ENCODE measurements around the gene P2RY2.

The P2RY2 gene

DNA sequence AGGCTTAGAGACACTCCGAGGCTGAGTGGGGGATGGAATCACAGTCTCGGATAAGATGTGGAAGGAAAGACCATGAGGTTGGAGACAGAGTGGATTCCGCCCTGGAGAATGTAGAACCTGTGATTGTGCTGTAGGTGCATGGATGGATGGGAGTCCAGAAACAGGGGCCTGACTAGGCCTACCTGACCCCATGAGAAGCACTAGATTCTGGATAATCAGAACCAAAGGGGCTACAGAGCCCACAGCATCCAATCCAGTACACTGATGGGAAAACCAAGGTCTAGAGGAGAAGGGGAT, 43.6 kb upstream of the P2RY2 start:
- DNase-seq (ENCODE audit: low read depth): no peak
- TF ChIP-seq, protein P1, sequence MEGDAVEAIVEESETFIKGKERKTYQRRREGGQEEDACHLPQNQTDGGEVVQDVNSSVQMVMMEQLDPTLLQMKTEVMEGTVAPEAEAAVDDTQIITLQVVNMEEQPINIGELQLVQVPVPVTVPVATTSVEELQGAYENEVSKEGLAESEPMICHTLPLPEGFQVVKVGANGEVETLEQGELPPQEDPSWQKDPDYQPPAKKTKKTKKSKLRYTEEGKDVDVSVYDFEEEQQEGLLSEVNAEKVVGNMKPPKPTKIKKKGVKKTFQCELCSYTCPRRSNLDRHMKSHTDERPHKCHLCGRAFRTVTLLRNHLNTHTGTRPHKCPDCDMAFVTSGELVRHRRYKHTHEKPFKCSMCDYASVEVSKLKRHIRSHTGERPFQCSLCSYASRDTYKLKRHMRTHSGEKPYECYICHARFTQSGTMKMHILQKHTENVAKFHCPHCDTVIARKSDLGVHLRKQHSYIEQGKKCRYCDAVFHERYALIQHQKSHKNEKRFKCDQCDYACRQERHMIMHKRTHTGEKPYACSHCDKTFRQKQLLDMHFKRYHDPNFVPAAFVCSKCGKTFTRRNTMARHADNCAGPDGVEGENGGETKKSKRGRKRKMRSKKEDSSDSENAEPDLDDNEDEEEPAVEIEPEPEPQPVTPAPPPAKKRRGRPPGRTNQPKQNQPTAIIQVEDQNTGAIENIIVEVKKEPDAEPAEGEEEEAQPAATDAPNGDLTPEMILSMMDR (IDR thresholded peaks at IDR 0.05; ENCODE audit: insufficient read depth, low read depth, low read length, missing control alignments): no peak
- no peak overlapping the region for H3K4me3 ChIP-seq (ENCODE audit: low read depth, low read length)

DNA sequence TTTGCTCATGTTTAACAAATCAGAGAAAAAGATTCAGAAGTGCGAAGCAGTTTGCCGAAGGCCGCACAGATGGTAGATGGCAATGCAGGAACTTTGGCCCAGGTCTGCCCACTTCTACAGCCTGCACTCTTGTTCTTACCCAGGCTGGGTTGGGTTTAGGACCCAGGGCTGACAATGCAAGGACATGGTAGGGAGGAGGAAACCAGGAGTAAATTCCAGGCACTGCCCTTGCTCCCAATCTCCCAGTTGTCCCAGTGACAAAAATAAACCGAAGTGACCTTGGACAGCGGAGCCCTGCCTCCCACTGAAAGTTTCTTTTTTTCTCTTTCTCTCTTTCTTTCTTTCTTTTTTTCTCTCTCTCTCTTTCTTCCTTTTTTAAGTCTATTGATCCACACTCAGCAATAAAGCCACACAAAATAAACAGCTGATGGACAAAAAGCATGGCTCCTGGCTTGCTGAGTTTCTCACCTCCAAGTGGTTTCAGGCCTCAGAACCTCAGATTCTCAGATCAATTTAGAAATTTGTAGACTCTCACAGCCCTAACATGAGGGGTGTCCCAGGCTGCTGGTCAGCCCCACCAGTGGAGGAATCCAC, 42.4 kb upstream of the P2RY2 start:
- no peak for DNase-seq (ENCODE audit: low read depth)
- TF ChIP-seq, protein P1 (IDR thresholded peaks at IDR 0.05; ENCODE audit: insufficient read depth, low read depth, low read length, missing control alignments): no peak
- H3K4me3 ChIP-seq (ENCODE audit: low read depth, low read length): no peak overlapping the region

DNA sequence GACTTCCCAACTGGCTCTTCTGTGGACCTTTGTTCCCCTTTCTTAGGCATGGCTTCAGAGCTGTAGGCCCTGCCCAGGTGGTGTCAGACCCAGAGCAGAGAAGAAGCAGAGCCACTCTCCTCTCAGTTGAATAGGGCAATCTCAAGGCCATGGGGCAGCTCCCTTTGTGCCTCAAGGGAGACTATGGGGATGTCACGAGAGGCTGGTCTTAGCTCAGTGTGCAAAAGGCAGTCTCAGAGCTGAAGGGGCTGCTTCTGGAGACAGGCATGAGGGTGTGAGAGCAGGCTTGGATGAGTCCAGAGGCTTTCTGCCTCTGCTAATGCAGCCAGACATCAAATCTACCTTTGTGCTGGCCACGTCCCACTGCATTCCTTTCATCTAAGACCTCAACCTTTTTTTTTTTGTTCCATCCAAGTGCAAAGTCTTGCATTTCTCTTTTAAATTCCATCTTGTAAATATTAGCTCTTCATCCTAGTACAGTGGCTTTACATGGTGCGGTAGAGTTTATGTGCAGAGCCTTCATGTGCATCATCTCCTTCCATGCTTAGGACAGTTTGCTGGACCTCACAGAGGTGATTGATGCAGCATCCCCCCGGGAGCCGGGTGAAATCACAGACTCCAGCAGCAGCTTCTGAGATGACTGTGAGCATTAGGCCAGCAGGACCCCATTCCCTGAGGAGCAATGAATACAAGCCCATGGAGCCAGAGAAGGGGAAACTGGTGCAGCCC, 41.8 kb upstream of the P2RY2 start:
- TF ChIP-seq, protein P1 (IDR thresholded peaks at IDR 0.05; ENCODE audit: insufficient read depth, low read depth, low read length, missing control alignments): no peak
- no peak overlapping the region for H3K4me3 ChIP-seq (ENCODE audit: low read depth, low read length)
- peak; percentile 34 for DNase-seq (ENCODE audit: low read depth)

DNA sequence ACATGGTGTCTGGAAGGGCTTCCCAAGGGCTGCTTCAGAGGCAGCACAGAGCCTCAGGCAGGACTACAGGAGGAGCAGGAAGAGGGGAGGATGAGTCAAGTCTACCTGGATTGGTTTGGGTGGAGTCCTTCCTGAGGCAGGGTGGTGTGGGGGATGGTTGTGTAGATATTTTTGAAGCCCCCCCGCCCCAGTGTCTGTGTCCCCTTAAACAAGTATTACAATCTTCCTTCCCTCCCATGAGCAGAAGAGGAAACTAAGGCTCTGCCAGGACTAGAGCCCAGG, 41.3 kb upstream of the P2RY2 start:
- H3K4me3 ChIP-seq (ENCODE audit: low read depth, low read length): no peak overlapping the region
- no peak for DNase-seq (ENCODE audit: low read depth)
- TF ChIP-seq, protein P1 (IDR thresholded peaks at IDR 0.05; ENCODE audit: insufficient read depth, low read depth, low read length, missing control alignments): no peak

DNA sequence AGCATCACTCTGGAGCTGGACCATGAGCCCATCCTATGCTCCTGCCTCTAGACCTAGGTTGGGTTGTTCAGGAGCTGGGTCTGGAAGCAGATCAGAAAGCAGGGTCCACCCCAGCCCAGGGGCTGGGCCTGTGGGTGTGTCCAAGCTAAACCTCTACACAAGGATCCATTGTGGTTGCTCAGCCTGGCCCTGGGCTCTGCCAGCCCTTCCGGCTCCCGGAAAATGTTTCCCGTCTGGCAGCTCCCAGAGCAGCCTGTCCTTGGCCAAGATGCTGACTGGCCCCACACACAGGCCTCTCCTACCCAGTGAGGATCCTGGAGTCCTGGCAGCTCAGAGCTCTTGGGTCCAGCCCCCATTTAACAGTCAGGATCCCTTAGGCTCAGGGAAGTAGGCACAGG, 40.7 kb upstream of the P2RY2 start:
- no peak for DNase-seq (ENCODE audit: low read depth)
- TF ChIP-seq, protein P1 (IDR thresholded peaks at IDR 0.05; ENCODE audit: insufficient read depth, low read depth, low read length, missing control alignments): no peak
- no peak overlapping the region for H3K4me3 ChIP-seq (ENCODE audit: low read depth, low read length)

DNA sequence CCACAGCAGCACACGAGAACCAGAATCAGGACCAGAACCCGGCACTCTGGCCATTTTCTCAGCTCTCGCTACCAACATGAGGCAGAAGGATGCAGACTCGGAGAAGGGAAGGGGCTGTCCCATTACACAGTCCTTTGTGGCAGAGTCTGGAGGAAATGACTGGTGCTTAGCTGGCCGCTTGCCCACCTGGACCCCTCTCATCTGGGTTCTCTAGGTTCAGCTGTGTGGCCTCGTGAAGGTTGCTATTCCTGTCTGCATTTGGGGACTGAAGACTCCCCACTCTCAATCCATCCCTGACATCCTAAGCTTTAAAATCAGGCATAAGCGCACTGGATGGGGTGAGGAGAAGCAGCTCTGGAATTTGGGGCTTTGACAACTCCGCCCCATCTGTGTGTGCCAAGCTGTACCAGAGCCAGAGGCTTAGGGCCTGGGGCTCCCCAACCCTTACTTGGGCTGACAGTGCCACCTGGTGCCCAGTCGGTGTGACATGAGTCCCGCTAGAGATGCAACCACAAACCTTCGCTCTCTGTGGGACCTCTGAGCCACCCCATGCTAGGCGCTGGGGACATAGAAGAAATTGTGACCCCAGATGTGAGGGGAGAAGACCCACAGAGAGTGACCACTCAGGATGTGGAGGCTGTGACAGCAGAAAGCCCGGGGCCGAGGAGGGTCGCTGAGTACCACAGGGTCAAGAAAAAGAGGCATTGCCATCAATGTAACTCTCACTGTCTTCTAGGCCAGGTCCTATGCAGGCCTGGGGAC, 40.1 kb upstream of the P2RY2 start:
- peak; percentile 92 for DNase-seq (ENCODE audit: low read depth)
- TF ChIP-seq, protein P1 (IDR thresholded peaks at IDR 0.05; ENCODE audit: insufficient read depth, low read depth, low read length, missing control alignments): peak; percentile 88
- H3K4me3 ChIP-seq (ENCODE audit: low read depth, low read length): no peak overlapping the region

All from GM12865 (cell line).